Measurements from ENCODE around the gene GP1BB.
"Not testable (repeated sequence)": the region's sequence is repeated elsewhere in the genome, so short reads cannot be mapped to it uniquely, and the experiment has no call there.

GP1BB gene

DNA sequence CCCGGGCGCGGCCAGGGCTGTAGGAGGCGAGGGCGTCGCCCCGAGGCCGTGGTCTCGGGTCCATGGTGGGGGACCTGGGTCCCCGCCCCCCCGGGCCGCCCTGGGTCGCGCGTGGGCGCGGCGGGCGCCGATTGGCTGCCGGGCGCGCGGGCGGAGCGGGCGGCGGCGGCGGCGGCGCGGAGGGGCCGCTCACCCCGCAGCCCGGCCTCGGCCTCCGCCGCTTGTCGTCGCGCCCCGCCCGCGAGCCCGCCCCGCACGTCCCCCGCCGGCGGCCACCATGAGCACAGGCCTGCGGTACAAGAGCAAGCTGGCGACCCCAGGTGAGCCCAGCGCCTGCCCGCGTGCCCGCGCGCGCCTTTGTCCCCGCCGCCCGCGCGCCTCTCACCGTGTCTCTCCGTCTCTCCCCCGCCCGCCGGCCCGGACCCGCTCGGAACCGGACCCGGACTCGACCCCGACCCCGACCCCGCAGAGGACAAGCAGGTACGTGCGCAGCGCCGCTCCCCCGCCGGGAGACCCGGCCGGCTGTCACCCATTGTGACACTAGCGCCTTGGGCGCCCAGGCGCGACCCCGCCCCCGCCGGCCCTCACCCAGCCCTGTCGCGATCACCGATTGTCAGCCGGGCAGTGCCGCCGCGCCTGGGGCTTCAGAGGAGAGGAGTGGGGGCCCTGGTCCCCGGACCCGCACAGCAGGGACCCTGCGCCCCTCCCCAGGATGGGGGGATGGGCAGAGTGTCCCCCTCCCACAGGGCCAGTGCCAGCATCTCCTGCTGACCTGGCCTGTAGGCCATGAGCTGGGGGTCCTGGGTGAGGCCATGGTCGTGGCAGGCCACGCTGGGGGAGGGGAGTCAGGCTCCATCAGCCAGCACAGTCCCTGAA, 8.8 kb upstream of the GP1BB start, which contains the start of gene SEPTIN5:
Gene SEPTIN5 (plus strand): TSS at position 192 of the 876 bp plus-strand sequence. CDS start 86 bp downstream, at position 278.
- DNase-seq: no peak

DNA sequence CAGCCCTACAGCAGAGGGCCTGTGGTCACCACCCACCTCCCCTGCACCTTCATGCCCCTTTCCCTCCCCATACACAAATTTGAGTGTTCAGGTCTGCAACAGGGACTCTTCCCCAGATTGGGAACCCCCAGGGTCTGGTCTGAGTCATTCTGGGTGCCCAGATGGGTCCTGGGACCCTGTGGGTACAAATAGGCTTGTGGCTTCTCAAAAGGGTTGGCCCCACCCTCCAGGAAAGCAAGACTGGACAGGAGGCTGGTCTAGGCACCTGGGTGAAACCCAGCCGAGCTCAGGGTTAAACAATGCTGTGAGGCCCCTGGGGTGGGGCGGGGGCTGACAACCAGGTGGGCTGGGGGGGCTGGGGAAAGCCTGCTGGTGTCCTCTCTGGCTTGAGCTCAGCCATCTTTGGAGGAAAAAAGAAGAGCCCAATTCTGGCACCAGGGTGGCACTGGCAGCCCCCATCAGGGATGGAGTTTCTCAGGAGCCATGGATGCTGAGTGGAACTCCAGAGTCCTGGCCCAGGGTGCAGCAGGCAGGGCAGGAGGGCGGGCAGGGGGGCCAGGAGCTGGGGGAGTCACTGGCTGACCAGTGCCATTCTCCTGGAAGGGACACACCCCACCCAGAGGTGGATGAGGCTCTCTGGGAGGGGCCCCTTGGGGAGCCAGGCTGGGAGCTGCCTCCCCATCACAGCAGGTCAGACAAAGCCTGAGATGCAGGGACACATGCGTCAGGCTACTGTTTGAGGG, 8.0 kb upstream of the GP1BB start:
- DNase-seq: no peak

DNA sequence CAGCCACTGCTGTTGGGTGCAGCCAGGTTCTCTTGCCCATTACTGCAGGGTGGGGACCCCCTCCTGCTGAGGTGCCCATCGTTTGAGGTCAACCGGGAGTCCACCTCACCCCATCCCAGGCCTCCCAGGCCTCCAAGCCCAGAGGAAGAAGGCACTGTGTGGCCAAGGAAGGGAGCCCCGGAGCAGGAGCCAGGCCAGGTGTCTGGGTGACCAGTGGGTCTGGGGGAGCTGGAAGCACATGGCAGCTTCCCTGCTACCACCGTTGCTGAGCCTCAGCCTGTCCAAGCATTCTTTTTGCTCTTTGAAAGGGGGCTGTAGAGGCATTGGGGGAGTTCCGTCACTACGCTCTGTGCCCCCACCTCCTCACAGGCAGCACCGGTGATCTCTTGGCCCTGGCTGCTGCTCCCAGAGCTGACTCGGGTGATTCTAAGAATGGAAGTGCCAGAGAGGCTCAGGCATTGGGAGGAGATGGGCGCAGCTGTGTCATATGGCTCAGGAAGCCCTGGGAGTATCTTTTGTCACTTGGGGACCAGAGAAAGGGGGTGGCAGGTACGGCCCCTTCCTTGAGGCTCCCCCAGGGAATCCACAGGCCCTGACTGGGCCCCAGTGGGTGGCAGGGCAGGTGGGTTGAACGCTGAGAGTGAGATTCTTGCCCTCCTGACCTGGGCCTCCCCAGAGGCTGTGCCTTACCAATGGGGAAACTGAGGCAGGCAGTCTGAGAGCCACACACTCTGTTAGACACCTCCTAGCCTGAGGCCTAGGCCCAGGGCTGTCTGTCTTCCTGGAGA, 7.1 kb upstream of the GP1BB start:
- DNase-seq: no peak

DNA sequence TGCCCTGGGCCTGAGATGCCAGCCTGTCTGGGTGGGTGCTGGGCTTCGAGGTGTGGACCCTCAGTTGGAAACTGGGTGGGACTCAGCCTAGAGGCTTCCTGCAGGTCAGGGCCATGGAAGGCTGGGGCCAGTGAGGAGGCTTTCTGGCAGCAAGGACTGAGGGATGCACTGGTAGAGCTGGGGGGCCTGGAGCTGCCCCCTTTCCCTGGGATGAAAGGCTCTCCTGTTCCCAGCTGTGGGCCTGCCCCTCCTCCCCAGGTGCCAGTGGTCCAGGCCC, 6.6 kb upstream of the GP1BB start:
- DNase-seq: no peak

DNA sequence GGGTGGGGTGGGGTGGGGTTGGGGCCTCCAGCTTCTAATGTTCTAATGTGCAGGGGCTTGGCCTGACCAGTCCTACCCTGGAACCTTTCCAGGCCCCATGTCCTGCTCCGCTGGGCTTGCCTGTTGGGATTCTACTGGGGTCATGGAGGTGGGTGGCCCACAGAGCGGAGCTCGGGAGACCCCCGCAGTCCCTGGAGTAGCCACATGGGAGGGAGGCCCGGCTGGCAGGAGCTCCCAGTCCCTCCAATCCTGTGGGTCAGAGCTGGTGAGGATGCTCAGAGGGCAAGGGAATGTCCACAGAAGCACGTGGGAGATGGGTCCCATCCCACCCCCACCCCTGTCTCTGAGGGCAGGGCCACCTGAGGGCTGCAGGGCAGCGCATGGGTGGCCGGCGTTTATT, 6.2 kb upstream of the GP1BB start:
- no peak for DNase-seq

DNA sequence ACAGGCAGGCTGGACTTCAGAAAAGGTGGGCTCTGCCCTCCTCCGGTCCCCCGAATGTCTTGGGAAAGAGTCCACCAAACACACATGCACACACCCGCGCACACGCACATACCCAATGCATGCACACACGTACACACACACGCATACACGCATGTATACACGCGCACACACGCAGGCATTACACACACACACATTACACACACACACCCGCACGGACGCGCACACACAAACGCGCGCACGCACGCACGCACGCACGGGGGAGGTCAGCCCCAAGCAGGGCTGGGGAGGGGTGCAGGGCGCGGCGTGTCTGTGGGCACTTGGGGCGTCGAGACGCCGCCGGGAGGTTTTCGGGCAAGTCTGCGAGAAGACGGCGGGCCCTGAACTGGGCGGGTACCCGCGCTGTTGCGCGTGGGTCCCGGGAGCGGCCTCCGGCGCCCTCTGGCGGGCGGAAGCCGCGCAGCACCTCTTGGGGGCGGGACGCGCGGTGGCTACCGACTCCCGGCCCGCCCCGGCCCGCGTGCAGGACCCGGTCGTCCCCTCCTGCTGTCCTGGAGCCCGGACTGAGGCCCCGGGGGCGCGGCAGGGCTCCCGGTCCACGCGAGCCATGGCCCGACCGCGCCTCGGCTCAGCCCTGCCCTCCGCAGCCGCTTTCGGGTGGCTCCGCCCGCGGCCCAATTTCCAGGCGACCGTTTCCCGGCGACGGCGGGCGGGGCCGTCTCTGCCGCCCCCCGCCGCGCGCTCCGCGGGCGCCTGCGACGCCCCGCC, 5.5 kb upstream of the GP1BB start:
- DNase-seq: peak; percentile 92

DNA sequence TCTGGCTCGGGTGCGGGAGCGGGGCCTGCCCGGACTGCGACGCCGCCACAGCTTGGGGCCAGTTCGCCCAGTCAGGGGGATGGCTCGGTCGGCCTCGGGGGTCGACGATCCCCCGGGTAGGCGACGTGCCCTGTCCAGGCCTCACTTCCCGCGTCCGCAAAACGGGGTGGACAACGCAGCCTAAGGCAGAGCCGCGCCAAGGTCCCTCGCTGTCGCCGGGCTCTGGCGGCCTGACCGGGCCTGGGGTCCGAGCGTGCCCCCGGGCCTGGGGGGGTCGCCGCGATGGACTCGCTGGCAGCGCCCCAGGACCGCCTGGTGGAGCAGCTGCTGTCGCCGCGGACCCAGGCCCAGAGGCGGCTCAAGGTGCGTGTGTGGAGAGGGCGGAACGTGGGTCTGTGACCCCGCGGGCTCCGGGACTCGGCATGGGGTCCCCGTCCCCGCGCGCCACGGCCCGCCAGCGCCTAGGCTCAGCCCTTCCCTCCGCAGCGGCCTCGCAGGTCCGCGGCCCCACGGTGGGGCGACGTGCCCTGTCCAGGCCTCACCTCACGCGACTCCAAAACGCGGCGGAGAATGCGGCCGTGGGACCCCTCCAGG, 4.8 kb upstream of the GP1BB start:
- DNase-seq: no peak

DNA sequence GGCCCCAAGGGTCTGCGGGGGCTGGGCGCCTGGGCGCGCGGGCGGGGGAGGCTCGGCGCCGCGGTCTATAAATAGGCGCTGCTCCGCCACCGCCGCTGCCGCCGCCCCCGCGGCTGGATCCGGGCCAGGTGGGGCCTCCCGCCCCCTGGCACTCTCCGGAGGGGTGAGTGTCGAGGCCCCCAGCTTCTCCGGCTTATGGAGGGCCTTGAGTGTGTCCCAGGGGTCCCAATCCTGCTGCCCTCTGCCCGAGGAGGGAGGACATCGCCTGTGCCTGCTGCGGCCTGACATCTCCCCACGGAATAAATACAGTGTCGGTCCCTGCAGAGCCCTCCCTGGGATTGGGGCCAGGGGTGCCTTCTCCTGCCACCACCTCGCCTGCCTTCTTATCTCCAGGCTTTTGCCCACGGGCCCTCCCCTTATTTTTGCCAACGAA, 4.3 kb upstream of the GP1BB start:
- DNase-seq: no peak

DNA sequence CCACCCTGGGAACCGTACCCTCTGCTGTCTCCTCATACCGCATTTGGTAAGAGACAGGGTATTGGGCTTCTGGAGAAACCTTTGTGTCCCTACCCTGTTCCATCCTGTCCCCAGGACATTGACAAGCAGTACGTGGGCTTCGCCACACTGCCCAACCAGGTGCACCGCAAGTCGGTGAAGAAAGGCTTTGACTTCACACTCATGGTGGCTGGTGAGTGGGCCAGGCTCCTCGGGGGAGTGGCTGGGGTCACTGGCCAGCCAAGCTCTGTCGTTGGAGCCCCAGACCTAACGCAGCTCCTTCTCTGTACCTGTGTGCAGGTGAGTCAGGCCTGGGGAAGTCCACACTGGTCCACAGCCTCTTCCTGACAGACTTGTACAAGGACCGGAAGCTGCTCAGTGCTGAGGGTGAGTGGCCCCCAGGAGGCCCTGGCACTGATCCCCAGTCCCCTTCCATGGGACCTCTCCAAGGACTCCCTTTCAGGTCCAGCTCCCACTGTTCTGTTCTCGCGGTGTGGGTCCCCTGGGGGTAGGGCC, 3.8 kb upstream of the GP1BB start:
- no peak for DNase-seq

DNA sequence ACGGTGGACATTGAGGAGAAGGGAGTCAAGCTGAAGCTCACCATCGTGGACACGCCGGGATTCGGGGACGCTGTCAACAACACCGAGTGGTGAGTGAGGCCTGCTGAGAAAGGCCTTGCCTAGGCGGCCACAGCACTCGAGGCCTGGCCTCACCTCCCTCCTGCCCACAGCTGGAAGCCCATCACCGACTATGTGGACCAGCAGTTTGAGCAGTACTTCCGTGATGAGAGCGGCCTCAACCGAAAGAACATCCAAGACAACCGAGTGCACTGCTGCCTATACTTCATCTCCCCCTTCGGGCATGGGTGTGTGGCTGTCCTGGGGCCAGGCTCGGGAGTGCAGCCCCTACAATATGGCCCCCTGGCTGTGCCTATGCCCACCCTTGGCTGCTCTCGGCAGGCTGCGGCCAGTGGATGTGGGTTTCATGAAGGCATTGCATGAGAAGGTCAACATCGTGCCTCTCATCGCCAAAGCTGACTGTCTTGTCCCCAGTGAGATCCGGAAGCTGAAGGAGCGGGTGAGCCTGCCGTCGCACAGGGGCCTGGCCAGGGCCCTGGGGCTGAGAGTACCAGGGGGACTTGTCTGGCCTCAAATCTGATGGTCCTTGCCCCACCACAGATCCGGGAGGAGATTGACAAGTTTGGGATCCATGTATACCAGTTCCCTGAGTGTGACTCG, 3.0 kb upstream of the GP1BB start:
- no peak for DNase-seq

DNA sequence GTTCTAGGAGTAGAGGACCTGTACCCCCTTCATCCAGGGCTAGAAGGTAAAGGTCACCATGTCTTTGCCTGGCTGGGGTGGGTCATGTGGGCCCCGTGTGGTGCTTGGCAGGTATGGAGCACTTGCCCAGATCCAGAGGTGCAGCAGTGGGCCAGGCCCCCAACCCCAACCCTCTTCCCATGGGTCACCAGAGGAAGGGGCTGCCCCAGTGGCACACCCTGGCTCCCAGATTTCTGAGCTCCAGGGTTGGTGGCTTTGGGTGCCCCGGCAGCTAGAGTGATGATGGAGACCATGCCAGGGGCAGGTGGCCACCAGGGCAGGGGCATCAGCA, 2.4 kb upstream of the GP1BB start:
- DNase-seq: no peak

DNA sequence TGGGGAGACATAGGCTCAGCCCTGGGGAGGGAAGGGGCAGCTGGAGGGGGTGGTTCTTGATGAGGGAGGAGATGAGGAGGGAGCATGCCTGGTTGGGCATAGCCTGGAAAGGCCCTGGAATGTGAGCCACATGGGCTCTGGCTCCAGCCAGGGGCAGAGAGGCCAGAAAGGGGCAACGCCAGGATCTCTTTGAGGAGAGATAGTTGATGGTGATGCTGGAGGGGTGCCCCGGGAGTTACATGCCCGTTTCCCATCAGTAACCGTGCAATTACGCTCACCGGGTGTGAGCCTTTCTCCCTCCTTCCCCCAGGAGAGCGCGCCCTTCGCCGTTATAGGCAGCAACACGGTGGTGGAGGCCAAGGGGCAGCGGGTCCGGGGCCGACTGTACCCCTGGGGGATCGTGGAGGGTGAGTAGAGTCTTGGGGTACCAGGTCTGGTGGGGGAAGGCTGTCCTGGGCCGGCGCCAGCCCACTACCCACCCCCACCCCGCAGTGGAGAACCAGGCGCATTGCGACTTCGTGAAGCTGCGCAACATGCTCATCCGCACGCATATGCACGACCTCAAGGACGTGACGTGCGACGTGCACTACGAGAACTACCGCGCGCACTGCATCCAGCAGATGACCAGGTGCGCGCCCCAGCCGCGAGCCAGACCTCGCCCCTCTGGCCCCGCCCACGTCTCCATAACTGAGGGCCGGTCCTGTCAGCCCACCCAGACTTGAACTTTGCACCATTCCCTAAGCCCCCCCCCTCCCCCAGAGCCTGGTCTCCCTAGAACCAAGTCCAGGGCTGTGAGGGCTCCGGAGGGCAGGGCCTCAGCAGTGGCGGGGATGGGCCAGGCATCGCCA, 1.8 kb upstream of the GP1BB start:
- no peak for DNase-seq

DNA sequence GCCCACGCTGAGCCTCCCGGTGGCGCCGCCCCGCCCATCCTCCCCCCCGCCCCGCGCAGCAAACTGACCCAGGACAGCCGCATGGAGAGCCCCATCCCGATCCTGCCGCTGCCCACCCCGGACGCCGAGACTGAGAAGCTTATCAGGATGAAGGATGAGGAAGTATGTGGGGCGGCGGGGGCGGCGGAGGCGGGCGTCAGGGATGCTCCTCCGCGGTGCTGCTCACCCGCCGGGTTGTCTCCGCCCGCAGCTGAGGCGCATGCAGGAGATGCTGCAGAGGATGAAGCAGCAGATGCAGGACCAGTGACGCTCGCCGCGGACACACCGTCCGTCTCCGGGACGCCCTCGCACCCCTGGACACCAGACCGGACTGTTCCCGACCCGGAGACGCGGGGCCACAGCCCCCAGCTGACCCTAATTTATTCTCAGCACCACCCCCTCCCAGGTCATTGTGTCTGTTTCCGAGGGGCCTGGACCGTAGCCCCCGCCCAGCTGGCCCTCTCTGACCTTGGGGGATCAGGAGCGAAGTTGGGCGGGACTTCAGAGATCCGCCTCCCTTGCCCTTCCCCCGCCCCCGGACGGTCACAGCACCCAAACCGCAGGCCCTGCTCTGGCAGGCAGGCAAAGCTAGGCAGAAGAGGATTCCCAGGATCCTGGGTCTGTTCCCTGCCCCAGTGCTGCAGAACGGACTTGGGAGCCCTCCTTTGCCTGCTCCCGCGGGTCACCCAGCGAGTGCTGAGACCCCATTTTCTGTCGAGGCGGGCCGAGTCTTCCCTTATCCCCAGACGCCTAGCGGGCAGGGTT, 959 bp upstream of the GP1BB start:
- no peak for DNase-seq

DNA sequence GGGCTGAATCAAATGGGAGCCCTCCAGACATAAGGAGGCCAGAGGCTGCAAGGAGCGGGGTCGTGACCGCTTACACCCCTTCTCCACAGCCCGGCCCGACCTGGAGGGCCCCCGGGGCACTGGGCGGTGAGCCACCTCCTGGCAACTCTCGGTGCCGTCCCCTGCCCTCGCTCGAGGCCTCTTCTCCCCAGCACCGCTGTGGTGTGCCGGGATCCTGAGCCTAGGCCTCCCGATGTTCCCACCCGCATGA, 432 bp upstream of the GP1BB start:
- DNase-seq: no peak

DNA sequence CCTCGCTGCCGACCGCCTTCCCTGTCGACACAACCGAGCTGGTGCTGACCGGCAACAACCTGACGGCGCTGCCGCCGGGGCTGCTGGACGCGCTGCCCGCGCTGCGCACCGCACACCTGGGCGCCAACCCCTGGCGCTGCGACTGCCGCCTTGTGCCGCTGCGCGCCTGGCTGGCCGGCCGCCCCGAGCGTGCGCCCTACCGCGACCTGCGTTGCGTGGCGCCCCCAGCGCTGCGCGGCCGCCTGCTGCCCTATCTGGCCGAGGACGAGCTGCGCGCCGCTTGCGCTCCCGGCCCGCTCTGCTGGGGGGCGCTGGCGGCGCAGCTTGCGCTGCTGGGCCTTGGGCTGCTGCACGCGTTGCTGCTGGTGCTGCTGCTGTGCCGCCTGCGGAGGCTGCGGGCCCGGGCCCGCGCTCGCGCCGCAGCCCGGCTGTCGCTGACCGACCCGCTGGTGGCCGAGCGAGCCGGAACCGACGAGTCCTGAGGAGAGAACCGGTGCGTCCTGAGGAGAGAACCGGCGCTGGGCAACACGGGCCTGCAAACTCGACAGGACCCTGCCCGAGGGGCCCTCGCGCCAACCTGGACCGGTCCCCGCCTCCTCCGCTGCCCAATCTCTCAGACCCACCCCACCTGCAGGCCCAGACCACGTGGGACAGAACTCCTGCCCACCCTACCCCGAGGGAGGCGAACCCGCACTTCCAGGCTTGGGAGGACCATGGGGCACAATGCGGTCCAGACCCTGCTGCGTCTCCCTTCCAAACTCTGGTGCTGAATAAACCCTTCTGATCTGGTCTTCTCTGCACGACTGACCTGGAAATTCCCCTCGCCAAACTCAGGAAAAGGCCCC, 866 bp downstream of the GP1BB start:
- no peak for DNase-seq

DNA sequence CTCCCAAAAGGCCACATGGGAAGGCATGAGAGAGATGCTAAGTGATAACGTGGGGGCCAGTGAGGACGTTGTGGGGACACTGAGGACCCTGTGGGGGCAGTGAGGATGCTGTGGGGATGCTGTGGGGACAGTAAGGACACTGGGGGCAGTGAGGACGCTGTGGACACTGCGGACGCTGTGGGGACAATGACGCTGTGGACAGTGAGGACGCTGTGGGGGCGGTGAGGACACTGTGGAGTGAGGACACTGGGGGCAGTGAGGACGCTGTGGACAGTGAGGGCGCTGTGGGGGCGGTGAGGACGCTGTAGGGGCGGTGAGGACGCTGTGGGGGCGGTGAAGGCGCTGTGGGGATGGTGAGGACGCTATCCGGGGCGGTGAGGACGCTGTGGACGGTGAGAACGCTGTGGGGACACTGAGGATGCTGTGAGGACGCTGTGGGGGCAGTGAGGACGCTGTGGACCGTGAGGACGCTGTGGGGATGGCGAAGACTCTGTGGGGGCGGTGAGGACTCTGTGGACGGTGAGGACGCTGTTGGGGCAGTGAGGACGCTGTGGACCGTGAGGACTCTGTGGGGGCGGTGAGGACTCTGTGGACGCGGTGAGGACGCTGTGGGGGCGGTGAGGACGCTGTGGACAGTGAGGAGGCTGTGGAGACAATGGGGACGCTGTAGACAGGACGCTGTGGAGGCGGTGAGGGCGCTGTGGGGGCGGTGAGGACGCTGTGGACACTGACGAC, 1.8 kb downstream of the GP1BB start:
- DNase-seq: no peak

DNA sequence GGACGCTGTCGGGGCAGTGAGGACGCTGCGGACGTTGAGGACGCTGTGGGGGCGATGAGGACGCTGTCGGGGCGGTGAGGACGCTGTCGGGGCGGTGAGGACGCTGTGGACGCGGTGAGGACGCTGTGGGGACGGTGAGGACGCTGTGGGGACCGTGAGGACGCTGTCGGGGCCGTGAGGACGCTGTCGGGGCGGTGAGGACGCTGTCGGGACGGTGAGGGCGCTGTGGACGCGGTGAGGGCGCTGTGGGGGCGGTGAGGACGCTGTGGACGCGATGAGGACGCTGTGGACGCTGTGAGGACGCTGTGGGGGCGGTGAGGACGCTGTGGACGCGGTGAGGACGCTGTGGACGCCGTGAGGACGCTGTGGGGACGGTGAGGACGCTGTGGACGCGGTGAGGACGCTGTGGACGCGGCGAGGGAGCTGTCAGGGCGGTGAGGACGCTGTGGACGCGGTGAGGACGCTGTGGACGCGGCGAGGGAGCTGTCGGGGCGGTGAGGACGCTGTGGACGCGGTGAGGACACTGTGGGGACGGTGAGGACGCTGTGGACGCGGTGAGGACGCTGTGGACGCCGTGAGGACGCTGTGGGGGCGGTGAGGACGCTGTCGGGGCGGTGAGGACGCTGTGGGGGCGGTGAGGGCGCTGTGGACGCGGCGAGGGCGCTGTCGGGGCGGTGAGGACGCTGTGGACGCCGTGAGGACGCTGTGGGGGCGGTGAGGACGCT, 2.9 kb downstream of the GP1BB start:
- DNase-seq: not testable (repeated sequence)
